ENCODE results near the gene GPR152.
"Not testable (repeated sequence)": the region's sequence is repeated elsewhere in the genome, so short reads cannot be mapped to it uniquely, and the experiment has no call there.

Gene GPR152

DNA sequence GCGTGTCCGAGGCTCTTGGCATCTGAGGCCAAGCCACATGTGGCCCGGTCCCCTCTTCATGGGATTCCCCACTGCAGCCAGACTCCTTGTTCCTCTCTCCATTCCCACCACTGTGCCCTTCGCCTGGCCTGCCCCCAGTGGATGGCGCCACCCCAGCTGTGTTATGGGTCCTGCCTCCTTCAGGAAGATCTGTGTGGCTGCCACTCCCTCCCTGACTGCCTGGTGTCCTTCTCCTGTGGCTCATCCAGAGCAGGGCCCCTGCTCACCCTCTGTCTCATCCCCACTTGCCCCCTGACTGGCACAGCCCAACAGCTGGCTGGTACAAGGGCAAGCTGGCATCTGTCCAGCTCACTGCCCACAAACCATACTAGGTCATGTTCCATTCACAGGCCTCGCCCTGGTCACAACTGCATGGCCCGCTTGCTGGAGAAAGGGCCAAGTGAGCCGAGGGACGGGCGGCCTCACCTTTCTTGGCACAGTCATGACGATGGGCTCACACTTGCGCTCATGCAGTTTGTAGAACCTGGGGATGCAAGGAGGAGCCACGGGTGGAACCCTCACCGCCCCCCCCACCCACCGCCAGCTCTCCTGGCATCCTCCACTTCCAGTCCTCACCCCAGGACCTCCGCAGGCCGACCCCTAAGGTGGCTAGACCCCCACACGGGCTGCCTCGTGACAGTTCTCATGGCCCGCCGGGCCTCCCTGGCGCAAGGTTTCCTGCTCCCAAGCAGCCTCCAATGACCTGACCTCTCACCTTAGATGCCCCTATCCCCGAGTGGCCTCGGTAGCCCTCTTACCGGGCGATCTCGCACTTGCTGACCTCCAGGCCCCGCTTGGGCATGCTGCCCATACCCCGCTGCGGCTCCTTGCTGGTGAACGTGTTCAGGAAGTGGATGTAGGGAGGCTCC, 13.0 kb downstream of the GPR152 start:
- peak; percentile 55 to 69 for DNase-seq

DNA sequence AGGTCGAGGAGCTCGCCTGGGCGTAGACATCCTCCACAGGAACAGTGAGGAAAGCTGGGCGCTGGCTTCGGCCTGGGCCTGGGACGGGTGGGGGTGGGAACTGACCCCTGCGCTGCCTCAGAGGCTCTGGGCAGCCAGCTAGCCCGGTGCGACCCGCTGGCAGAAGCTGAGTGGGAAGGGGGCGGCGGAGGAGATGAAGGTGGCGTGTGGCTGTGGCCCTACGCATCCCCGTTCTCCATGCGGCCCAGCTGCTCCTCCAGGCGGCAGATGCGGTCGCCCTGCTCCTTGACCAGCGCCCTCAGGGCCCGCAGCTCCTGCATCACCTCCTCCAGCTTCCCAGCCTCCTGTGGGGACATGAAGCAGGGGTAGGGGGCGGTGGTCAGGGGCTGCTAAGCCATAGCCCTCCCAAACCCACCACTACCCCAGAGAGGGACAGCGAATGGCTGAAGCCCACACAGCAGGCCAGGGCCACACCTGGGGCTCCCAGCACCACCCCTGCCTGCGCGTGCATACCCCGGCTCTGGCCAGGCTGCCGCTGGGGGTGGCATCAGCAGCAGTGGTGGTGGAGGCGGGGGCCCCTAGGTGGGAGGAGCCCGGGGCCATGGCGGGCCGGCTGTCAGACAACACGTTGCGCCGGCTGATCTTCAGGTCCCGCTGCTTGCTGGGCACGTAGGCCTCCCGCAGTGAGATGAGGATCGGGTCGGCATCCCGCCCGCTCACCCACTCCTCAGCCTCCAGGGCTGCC, 14.2 kb downstream of the GPR152 start:
- DNase-seq = no peak

DNA sequence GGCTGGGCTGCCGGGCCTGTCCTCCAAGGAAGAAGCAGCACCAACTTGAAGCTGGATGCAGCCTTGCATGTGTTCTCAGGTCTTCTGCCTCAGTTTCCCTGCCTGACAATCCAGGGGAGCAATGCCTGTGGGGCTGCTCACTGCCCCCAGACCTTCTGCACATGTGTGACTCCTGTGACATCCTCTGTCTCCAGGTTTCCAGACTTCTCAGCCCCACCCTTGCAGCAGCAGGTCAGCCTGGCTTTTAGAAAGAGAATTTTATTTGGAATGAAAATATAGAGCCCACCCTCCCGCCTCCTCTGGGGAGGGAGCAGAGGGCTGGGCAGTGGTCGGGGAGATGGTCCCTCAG, 14.7 kb downstream of the GPR152 start:
- DNase-seq = no peak

DNA sequence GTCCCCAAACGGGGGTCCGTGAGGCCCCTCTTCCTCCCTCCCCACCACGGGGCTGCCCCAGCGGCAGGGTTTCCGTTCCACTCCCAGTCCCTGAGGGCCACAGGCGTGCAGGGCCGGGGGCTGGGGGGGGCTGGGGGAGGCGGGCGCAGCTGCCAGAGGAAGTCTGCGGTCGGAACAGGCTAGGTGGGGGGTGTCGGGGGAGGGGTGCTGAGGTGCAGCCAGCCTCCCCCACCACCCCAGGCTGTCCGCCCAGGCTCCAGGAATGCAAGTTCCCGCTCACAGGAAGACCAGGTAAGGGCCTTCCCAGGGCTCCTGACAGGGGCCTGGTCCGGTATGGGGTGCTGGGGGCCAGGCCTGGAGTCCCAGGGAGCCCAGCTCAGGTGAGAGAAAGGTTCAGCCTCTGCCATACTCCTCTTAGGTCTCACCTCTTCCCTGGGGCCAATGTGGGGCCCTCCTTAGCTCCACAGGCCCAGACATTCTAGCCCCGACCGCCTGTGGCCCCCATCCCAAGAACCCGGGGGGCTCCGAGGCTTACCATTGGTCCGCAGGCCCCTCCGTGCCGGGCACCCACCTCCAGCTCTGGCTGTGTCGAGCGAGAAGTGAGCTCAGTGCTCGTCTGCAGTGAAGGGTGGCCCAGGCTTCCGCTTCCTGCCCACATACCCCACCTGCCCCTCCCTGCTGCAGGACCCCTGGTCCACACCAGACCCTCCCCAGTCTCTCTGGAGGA, 15.3 kb downstream of the GPR152 start, which contains the start of gene PTPRCAP:
Gene PTPRCAP, minus strand, starts transcription at position 601 of the 727 bp plus-strand sequence. Its CDS starts 63 bp downstream, at position 538.
- DNase-seq = no peak

DNA sequence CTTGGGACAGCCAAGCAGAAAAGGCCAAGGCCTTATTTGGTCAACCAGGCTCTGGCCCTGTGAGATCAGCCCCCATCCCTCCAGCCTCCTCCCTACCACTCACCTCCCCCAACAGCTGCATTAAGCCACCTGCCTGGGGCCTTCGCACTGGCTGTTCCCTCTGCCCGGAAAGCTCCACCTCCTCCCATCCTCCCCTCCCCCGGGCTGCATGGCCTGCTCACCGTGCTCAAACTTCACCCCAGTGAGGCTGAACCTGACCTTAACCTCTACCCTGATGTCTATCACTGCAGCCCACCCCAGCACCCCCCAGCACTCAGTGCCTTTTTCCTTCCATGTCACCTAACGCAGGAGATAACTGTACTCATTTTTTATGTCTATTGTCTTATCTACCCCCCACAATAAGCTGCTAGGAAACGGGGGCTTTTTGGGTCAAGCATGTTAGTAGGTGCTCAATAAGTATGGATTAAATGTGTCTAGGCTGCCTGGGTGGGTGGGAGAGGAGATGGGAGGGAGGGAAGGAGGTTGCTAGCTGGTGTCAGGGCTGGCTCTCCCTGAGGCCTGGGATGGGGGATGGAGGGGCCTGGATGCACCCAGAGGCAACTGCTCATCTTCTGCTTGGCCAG, 16.0 kb downstream of the GPR152 start:
- no peak for DNase-seq

DNA sequence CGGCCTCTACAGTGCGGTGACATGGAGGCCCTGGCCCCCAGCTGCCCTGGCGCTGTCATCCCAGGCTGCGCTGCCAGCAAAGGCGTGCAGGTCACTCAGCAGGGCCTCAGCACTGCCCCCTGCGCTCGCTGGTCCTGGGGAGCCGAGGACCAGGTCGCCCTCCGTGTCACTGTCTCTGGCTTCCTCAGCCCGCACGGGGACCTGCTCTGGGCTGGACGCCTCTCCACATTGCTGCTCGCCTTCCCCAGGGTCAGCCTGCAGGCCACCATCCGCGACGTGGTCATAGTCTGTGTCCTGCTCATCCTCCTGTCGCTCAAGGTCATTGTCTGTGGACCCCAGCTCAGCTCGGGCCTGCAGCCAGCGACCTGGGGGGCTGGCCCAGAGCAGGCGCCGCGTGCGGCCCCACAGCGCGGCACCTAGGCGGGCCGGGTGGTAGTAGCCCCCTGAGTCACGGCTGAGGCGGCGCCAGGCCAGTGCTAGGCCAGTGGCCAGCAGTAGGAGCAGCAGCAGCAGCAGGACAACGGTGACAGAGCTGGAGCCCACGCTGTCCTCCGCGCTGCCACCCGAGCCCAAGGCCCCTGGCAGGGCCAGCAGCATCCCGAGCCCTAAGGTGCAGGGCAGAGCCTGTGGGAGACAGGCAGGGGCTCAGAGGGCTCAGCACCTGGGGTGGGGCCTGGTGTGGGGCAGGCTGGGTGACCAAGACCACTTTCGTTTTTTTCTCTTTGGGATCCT, 16.6 kb downstream of the GPR152 start:
- no peak for DNase-seq

DNA sequence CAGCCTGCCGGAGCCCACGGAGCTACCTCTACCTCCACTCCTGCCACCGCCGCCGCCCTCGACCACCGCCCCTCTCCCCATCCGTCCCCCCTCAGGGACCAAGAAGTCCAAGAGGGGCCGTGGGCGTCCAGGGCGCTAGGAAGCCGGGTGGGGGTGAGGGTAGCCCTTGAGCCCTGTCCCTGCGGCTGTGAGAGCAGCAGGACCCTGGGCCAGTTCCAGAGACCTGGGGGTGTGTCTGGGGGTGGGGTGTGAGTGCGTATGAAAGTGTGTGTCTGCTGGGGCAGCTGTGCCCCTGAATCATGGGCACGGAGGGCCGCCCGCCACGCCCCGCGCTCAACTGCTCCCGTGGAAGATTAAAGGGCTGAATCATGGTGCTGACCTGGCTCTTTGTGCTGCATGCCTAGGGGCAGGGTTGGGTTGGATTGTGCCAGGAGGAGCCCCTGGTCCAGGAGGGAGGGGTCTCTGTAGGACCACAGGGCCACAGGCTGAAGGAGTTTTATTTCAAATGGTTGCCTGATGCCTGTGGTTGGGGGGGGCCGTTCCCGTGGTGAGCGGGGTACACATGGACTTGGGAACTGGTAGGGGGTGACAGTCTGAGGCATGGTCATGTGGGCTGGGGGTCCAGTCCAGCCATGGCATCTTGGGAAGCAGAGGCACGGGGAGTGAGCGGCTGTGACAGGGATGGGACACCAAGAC, 17.4 kb downstream of the GPR152 start:
- DNase-seq = no peak

DNA sequence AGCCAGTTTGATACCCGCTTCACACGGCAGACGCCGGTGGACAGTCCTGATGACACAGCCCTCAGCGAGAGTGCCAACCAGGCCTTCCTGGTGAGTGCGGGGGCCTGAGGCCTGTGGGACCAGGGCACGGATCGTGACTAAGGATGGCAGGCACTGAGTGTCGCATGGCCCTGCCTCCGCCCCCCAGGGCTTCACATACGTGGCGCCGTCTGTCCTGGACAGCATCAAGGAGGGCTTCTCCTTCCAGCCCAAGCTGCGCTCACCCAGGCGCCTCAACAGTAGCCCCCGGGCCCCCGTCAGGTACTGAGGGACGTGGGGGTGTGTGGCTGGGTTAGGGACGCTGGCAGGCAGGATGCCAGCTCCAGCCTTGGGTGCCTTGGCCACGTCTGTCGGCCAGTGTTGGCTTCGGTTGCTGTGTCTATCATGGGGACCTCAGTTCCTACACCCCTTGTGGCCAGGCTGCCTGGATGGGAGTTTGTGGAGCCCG, 18.1 kb downstream of the GPR152 start:
- DNase-seq = no peak

DNA sequence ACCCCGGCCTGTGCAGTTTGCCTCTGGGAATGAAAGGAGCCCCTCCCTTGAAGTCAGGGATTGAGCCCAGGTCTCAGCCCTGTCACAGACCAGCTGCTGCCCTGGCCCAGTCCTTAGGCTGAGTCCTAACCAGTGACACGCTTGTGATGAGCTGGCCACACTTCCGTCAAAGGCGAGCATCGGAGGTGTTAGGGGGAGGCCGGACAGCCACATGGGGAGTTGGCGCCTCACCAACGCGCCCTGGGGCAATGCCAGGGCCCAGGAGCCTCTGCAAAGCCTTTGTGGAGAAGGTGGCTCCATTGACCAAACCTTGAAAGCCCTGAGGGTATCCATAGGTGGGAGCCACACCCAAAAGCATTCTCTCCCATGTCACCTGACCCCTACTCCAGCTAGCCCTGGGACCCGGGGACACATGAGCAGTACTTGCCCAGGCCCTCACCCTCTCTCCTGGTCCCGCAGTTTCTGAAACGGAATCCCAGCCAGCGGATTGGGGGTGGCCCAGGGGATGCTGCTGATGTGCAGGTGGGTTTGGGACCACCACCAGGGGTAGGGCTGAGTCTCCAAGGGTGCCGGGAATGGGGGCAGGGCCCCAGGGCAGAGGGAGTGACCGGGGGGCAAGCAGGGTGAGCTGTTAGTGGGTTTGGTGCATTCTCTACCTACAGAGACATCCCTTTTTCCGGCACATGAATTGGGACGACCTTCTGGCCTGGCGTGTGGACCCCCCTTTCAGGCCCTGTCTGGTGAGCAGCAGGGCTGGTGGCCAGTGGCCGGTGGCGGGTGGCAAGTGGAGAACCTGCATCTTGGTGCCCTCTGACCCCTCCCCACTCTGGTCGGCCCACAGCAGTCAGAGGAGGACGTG, 18.8 kb downstream of the GPR152 start:
- no peak for DNase-seq

DNA sequence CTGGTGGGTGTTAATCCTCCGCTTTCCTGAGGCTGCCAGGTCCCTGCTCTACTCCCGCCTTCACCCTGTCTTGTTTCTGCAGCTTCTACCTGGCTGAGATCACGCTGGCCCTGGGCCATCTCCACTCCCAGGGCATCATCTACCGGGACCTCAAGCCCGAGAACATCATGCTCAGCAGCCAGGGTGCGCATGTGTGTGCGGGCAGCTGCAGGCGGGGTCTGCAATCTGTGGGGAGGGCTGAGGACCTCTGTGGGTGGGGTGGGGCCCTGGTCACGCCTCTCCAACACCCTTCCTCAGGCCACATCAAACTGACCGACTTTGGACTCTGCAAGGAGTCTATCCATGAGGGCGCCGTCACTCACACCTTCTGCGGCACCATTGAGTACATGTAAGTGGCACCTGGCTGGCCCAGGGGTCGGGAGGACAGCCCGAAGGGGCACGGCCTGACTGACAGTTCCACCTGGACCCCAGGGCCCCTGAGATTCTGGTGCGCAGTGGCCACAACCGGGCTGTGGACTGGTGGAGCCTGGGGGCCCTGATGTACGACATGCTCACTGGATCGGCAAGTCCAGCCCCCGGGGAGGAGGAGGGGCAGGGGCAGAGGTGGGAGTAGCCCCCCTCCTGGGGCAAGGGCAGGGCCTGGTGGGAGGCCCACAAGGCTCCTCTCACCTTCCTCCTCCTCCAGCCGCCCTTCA, 19.7 kb downstream of the GPR152 start:
- DNase-seq = no peak

DNA sequence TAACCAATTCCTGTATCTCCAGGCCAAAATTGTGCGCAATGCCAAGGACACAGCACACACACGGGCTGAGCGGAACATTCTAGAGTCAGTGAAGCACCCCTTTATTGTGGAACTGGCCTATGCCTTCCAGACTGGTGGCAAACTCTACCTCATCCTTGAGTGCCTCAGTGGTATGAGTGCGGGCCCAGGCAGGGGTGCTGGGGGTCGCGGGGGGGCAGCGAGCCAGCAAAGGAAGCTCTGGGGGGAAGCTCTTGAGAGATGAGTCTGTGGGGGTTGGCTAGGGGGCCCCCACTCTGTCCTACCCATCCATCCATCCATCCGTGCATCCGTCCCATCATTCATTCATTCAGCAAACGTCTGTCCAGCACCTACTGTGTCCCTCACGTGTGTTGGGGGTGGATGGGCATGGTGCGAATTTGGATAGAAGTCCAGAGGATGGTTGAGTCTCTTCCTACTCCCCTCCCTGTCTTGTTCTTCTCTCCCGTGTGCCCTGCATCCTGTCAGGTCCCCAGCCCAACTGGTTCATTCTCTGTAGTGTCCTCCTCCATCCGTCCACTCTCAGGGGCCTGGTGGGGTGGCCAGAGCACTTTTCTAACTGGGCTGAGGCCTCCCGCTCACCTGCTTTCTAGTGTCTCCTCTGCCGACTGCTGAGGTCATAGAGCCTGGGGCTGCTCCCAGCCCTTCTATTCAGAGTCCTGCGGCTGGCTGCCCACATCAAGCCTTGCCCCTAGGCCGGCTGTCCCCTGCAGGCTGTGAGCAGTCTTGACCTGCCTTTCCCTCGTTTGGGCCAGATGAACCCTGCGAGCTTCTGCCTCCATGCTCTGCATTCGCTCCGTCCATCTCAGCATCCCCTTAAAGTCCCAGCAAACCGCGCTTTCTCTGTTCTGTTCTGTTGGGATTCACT, 20.9 kb downstream of the GPR152 start:
- DNase-seq = no peak

DNA sequence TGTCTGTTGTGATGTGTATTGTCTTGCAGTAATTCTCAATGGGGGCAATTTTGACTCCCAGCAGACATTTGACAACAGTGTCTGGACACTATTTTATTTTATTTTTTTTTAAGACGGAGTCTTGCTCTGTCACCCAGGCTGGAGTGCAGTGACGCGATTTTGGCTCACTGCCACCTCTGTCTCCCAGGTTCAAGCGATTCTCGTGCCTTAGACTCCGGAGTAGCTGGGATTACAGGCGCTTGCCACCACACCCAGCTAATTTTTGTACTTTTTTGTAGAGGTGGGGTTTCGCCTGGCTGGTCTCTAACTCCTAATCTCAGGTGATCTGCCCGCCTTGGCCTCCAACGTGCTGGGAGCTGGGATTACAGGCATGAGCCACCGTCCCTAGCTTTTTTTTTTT, 22.8 kb downstream of the GPR152 start:
- no peak for DNase-seq

DNA sequence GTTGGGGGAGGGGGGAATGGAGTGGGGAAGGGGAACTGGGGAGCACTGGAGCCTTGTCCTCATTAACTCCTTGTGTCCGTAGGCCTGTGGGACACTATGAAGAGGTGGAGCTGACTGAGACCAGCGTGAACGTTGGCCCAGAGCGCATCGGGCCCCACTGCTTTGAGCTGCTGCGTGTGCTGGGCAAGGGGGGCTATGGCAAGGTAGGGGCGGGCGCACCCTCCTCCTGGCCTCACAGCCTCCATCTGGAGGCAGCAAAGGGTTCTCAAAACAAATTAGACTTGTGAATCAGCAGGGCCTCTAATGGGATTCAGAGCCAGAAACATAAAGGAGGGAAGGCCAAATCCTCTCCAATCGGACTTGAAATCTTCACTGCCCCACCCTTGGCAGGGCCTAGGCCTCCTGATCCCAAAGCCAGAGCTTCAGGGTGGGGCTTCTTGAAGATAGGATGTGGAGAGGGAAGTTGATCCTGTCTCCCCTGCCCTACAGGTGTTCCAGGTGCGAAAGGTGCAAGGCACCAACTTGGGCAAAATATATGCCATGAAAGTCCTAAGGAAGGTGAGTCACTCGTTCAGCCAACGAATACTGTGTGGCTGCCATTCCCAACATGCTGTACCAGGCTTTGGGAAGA, 23.4 kb downstream of the GPR152 start:
- DNase-seq = no peak

DNA sequence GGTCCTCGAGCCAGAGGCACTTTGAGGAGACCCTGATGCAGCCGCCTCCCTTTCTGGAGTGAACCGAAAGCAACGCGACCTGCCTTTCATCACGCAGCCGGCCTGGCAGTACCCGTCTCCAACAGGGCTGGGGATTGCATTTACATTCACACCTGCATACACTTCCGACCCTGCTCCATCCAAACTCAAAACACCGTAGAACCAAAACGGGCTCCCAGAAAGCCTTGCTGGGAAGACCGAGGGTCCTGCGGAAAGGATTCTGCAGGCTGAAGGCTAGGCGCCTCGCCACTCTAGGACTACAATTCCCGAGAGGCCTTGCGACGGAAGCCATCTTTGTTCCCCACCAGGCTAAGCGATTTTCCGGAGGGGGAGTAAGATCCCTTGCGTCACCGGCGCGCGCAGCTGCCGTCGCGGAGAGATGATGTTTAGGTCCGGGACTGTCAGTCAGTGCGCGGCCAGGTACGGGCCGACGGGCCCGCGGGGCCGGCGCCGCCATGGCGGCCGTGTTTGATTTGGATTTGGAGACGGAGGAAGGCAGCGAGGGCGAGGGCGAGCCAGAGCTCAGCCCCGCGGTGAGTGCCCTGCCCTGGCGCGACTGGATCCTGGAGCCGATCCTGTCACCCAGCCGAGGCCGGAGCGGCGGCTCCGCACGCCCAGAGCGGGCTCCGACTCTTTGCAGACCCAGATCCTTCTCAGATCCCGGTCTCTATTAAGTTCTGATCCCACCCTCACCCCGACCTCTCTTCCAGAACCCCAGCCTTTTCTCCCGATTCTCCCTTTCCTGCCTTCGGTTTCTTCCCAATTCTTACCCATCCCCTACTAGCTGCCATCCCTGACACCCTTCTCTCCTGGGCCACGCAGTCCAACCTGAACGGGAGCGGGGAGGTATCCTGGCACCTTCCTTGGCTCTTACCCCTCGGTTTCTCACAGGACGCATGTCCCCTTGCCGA, 24.2 kb downstream of the GPR152 start, which contains the start of gene RPS6KB2:
Gene RPS6KB2, plus strand, starts transcription at position 443 of the 950 bp plus-strand sequence. Its CDS starts 52 bp downstream, at position 495.
- DNase-seq = peak; percentile 97 to 99

DNA sequence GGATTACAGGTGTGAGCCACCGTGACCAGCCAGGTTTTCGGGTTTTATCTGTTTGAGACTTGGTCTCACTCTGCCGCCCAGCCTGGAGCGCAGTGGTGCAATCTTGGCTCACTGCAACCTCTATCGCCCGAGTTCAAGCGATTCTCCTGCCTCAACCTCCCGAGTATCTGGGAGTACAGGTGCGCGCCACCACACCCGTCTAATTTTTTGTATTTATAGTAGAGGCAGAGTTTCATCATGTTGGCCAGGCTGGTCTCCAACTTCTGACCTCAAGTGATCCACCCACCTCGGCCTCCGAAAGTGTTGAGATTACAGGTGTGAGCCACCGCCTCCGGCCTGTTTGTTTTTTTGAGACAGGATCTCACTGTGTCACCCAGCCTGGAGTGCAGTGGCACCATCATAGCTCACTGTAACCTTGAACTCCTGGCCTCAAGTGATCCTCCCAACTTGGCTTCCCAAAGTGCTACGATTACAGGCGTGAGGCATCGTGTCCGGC, 25.1 kb downstream of the GPR152 start:
- not testable (repeated sequence) for DNase-seq

DNA sequence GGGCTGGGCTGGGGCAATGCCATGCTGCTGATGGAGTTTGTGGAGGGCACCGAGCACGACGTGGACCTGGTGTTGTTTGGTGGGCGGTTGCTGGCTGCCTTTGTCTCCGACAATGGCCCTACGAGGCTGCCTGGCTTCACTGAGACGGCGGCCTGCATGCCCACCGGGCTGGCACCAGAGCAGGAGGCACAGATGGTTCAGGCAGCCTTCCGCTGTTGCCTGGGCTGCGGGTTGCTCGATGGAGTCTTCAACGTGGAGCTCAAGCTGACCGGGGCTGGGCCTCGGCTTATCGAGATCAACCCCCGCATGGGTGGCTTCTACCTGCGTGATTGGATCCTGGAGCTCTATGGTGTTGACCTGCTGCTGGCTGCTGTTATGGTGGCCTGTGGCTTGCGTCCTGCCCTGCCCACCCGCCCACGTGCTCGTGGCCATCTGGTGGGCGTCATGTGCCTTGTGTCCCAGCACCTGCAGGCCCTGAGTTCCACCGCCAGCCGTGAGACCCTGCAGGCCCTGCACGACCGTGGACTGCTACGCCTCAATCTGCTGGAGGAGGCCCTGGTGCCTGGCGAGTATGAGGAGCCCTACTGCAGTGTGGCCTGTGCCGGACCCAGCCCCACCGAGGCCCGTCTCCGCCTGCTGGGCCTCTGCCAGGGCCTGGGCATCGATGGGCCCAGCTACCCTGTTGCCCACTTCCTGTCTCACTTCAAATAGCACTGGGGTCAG, 28.5 kb downstream of the GPR152 start:
- DNase-seq = no peak

All from inflammatory macrophage (primary cell).